Gastroesophageal sphincter (tissue), 3 donors: ENCODE data around the gene LMF1.
"Not testable (repeated sequence)": the region's sequence is repeated elsewhere in the genome, so short reads cannot be mapped to it uniquely, and the experiment has no call there.

Source experiments
- CTCF ChIP-seq, 4 experiments: fragments of 200-600 bp in 2 of 4; fragments of 450-650 bp in 2 of 4; sonication (generic) in 1 of 4; IDR thresholded peaks; one replicate each; pipeline ENCODE4 v1.5.1; 2017 to 2019; ENCODE audit warnings: antibody characterized with exemption in 4 of 4, mild to moderate bottlenecking in 2 of 4, moderate library complexity in 2 of 4
- POLR2A ChIP-seq, 2 donors: fragments of 450-650 bp; IDR thresholded peaks; one replicate each; pipeline ENCODE4 v1.6.1; 2017; ENCODE audit warnings: antibody characterized with exemption in 2 of 2, mild to moderate bottlenecking in 2 of 2, moderate library complexity in 1 of 2
- POLR2AphosphoS5 ChIP-seq: sonication (generic); formaldehyde crosslinking; IDR thresholded peaks from one replicate; pipeline ENCODE4 v1.6.1; 2017; ENCODE audit warnings: antibody characterized with exemption

- TF ChIP-seq CTCF (IDR thresholded peaks at IDR 0.05); POLR2A (IDR thresholded peaks at IDR 0.05); POLR2AphosphoS5: not testable (repeated sequence)
These were observed 22.9 kb downstream of the LMF1 start for GRCh38 chr16:947922-948303.
